Measurements from ENCODE around the gene TTI1. TPM values are rescaled to one million over a fixed set of nuclear protein-coding genes. Genes with fewer than 3 reads are reported as not detected.

The TTI1 gene
- total and polyA plus RNA-seq, 3 donors from 2014 or later = 24.1 to 30.5 (median 26.0) TPM

DNA sequence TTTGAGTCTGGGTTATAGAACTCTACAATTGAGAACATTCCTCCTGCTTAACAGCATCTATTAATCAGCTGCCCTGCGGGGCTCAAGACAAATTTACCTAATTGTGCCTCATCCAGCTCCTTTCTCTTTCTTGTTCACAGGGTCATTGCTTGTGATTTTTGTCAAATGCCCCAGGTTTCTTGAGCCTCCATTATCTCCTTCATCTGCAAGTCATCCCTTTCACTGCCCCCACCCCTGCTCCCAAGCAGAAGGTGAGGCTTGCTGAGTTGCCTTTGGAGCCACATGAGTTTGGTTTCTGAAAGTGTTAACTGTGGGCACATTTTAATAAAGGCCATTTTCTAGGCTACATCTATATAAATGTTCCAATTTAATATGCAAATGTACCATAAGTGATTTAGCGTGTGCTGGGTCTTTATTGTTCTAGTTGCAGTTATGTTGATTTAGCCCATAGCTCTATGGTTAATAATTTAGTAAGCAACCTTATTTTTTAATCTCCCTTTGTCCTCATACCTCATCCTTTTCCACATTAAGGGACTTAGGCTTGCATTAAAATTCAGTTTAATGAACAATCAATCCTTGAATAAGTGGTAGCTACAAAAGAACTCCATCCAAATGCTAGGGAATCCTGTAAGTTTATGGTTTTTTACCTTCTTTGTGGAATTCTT lies 74.3 kb downstream of the TTI1 start:
- no peak overlapping the region for H3K4me3 ChIP-seq
- no peak overlapping the region for H3K27ac ChIP-seq
- intact Hi-C loops (cut with DNase I; ENCODE audit: low total_unique reads) = no loop called here
- TF ChIP-seq, protein P1, sequence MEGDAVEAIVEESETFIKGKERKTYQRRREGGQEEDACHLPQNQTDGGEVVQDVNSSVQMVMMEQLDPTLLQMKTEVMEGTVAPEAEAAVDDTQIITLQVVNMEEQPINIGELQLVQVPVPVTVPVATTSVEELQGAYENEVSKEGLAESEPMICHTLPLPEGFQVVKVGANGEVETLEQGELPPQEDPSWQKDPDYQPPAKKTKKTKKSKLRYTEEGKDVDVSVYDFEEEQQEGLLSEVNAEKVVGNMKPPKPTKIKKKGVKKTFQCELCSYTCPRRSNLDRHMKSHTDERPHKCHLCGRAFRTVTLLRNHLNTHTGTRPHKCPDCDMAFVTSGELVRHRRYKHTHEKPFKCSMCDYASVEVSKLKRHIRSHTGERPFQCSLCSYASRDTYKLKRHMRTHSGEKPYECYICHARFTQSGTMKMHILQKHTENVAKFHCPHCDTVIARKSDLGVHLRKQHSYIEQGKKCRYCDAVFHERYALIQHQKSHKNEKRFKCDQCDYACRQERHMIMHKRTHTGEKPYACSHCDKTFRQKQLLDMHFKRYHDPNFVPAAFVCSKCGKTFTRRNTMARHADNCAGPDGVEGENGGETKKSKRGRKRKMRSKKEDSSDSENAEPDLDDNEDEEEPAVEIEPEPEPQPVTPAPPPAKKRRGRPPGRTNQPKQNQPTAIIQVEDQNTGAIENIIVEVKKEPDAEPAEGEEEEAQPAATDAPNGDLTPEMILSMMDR (IDR thresholded peaks at IDR 0.05) = no peak
- no peak for TF ChIP-seq POLR2A (IDR thresholded peaks at IDR 0.05)
- H3K27me3 ChIP-seq = no peaks in the 10 kb centered on the region
- no peaks in the 10 kb centered on the region for H3K4me1 ChIP-seq
- no peaks in the 10 kb centered on the region for H3K36me3 ChIP-seq (ENCODE audit: low read depth, missing control alignments)
- H3K9me3 ChIP-seq = no peaks in the 10 kb centered on the region
- 85 to 86% methylated on average over 2 of the region's 2 CpGs for WGBS, 2 donors
- DNase-seq = no peak

DNA sequence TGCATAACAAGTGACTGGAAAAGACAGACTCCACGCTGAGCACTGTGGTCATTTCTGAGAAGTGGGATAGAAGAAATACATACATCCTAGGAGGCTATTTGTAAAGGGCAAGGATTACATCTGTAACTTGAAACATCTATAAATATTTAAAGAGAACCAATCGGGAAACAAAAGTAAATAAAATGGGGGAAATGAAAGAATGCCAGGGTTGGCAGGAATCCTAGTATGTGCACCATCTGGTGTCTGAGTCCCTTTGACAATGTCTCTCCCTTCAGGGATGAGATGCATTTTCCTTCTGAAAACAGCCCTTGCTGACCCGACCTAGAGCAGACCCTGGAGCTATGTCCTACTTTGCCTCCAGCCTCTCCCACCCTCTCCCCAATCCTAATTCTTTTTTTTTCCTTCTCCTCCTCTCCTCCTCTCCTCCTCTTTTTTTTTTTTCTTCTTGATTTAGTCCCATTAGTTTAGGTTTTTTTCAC lies 77.1 kb downstream of the TTI1 start:
- DNase-seq = no peak
- Histone ChIP-seq H3K36me3 (ENCODE audit: low read depth, missing control alignments) (no peaks in the 10 kb centered on the region), H3K9me3 (no peaks in the 10 kb centered on the region), H3K27me3 (no peaks in the 10 kb centered on the region), H3K4me1 (no peaks in the 10 kb centered on the region), H3K4me3 (no peak overlapping the region), H3K27ac (no peak overlapping the region)
- intact Hi-C loops (cut with DNase I; ENCODE audit: low total_unique reads) = no loop called here
- TF ChIP-seq, protein P1 (IDR thresholded peaks at IDR 0.05) = no peak
- TF ChIP-seq POLR2A (IDR thresholded peaks at IDR 0.05) = no peak
- 65 to 69% methylated on average over 3 of the region's 3 CpGs for WGBS, 2 donors

DNA sequence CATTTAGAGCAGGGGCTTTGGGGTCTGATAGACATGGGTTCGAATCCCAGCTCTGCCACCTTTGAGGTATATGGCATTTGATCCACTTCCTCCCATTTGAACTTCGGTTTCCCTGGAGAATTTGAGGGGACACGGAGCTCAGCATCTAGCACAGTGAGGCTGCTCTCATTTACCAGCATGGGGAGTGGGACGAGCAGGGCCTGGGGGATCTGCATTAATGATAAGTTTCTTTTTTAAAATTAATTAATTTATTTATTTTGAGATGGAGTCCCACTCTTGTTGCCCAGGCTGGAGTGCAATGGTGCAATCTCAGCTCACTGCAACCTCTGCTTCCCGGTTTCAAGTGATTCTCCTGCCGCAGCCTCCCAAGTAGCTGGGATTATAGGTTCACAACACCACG lies 77.7 kb downstream of the TTI1 start:
- intact Hi-C loops (cut with DNase I; ENCODE audit: low total_unique reads) = no loop called here
- WGBS, 2 donors = 90% methylated on average over 7 of the region's 7 CpGs
- TF ChIP-seq POLR2A (IDR thresholded peaks at IDR 0.05) = no peak
- TF ChIP-seq, protein P1 (IDR thresholded peaks at IDR 0.05) = no peak

DNA sequence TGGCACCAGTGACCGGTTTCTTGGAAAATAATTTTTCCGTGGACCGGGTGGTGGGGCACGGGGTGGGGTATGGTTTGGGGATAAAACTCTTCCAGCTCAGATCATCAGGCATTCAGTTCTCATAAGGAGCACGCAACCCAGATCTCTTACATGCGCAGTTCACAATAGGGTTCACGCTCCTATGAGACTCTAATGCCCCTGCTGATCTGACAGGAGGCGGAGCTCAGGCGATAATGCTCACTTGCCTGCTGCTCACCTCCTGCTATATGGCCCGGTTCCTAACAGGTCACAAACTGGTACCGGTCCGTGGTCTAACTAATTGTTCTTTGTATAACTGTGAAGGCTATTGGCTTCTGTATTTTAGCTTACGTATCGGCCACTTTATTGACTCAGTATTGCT lies 78.6 kb downstream of the TTI1 start:
- 79 to 82% methylated on average over 14 of the region's 14 CpGs for WGBS, 2 donors

More for the DNA sequence above, 77.7 kb downstream of the TTI1 start:
- Histone ChIP-seq H3K27me3 (no peaks in the 10 kb centered on the region), H3K36me3 (ENCODE audit: low read depth, missing control alignments) (no peaks in the 10 kb centered on the region), H3K9me3 (no peaks in the 10 kb centered on the region), H3K4me3 (no peak overlapping the region), H3K4me1 (no peaks in the 10 kb centered on the region), H3K27ac (no peak overlapping the region)
- DNase-seq = no peak

More for the DNA sequence above, 78.6 kb downstream of the TTI1 start:
- Histone ChIP-seq H3K36me3 (ENCODE audit: low read depth, missing control alignments) (no peaks in the 10 kb centered on the region), H3K9me3 (no peaks in the 10 kb centered on the region), H3K27me3 (no peaks in the 10 kb centered on the region), H3K4me3 (no peak overlapping the region), H3K27ac (no peak overlapping the region), H3K4me1 (no peaks in the 10 kb centered on the region)
- TF ChIP-seq, protein P1 (IDR thresholded peaks at IDR 0.05) = no peak
- TF ChIP-seq POLR2A (IDR thresholded peaks at IDR 0.05) = no peak
- intact Hi-C loops (cut with DNase I; ENCODE audit: low total_unique reads) = no loop called here
- no peak for DNase-seq
